HepG2 (cell line): ENCODE results near the gene ANO6. TPM values are rescaled to one million over a fixed set of nuclear protein-coding genes. Genes with fewer than 3 reads are reported as not detected.
A peak's percentile ranks its signal among the peaks of the same experiment; 100 is the strongest.

Experiments
- ATAC-seq: fragments of 200-7000 bp; cut with Tn5 transposase; 3 replicates; pipeline ENCODE4 v1.9.1; 2020; ENCODE audit warnings: mild to moderate bottlenecking, moderate library complexity
- BruUV-seq: library from RNA; stranded (reverse); fragments of 400-500 nt; replicated peaks from 2 replicates; lab custom pipeline; 2021; lab: Mats Ljungman, UMichigan
- CTCF ChIA-PET: fragments of 300-600 bp; formaldehyde crosslinking; extraction: SDS; loops from one replicate; lab custom pipeline; 2021; ENCODE audit warnings: low total read pairs, inconsistent platforms, low intra/inter-chr PET ratio; lab: Yijun Ruan, JAX
- POLR2A ChIA-PET: fragments of 350-600 bp; sonication (Branson Sonifier 250); formaldehyde crosslinking; loops from one replicate; lab custom pipeline; 2020; ENCODE audit warnings: antibody characterized with exemption, inconsistent platforms; lab: Yijun Ruan, JAX
- DNase-seq: peaks from one replicate; pipeline ENCODE4 v3.0.0-alpha.2; 2015; ENCODE audit warnings: low spot score
- FAIRE-seq: peaks from 3 replicates; lab custom pipeline; 2011; peaks lifted over from hg19 to GRCh38; lab: Jason Lieb, UNC
- H2AFZ ChIP-seq: one replicate; pipeline ENCODE4 v1.6.1; 2011; ENCODE audit warnings: low read length, inconsistent platforms
- H3K27ac ChIP-seq: fragments of 300-600 bp; 3 replicates; pipeline ENCODE4 v1.8.0; 2011; ENCODE audit warnings: mixed run types, mild to moderate bottlenecking, mixed read lengths, low read length, inconsistent platforms; ENCODE audit not compliant: insufficient read depth; ENCODE audit errors: extremely low read length
- H3K27me3 ChIP-seq, 2 experiments: fragments of 200-600 bp in 1 of 2; 2 replicates in 1 of 2; 3 replicates in 1 of 2; pipeline versions ENCODE4 v1.6.0 to v1.8.0; 2011; ENCODE audit warnings: low read length in 2 of 2, mild to moderate bottlenecking in 2 of 2, moderate library complexity in 2 of 2, inconsistent platforms in 1 of 2; ENCODE audit not compliant: insufficient read depth in 2 of 2, control insufficient read depth in 1 of 2
- H3K36me3 ChIP-seq, 2 experiments: fragments of 200-600 bp in 1 of 2; replicated peaks in 1 of 2; 2 replicates in 1 of 2; 3 replicates in 1 of 2; pipeline versions ENCODE4 v1.5.1 to v1.8.0; 2011; ENCODE audit warnings: low read length in 2 of 2, inconsistent platforms in 1 of 2; ENCODE audit not compliant: insufficient read depth in 2 of 2, control insufficient read depth in 1 of 2
- H3K4me1 ChIP-seq: 2 replicates; pipeline ENCODE4 v1.5.1; 2012; ENCODE audit warnings: low read length, inconsistent platforms; ENCODE audit not compliant: insufficient read depth
- H3K4me2 ChIP-seq: 2 replicates; pipeline ENCODE4 v1.6.0; 2011; ENCODE audit warnings: low read depth, low read length, inconsistent platforms
- H3K4me3 ChIP-seq, 3 experiments: fragments of 200-600 bp in 1 of 3; sonication (generic), shearing (Covaris generic) in 1 of 3; replicated peaks in 1 of 3; 2 replicates each; pipeline ENCODE4 v1.5.1; 2011 to 2016; ENCODE audit warnings: low read length in 3 of 3, inconsistent platforms in 2 of 3, low read depth in 2 of 3, mild to moderate bottlenecking in 2 of 3, control low read depth in 1 of 3, mixed read lengths in 1 of 3; ENCODE audit not compliant: insufficient read depth in 1 of 3
- H3K79me2 ChIP-seq: one replicate; pipeline ENCODE4 v1.6.1; 2011; ENCODE audit warnings: low read length, inconsistent platforms; ENCODE audit not compliant: insufficient read depth
- H3K9ac ChIP-seq: 2 replicates; pipeline ENCODE4 v1.6.0; 2011; ENCODE audit warnings: mild to moderate bottlenecking, low read depth, low read length, inconsistent platforms; ENCODE audit not compliant: insufficient read depth
- H3K9me3 ChIP-seq: 2 replicates; pipeline ENCODE4 v1.5.1; 2012; ENCODE audit warnings: mild to moderate bottlenecking, low read length
- H4K20me1 ChIP-seq: 2 replicates; pipeline ENCODE4 v1.6.0; 2011; ENCODE audit warnings: inconsistent platforms, mild to moderate bottlenecking, low read length, moderate library complexity; ENCODE audit not compliant: insufficient read depth
- DNMT1 ChIP-seq: sonication (generic); formaldehyde crosslinking; IDR thresholded peaks from 2 replicates; pipeline ENCODE4 v1.5.1; 2020; ENCODE audit warnings: mild to moderate bottlenecking, missing genetic modification reagents
- FIP1L1 ChIP-seq: fragments of 200-400 bp; formaldehyde crosslinking; IDR thresholded peaks from 2 replicates; pipeline ENCODE4 v1.6.1; 2018; ENCODE audit warnings: low read depth, mild to moderate bottlenecking, low read length, moderate library complexity, borderline replicate concordance; ENCODE audit not compliant: insufficient read depth
- IKZF4 ChIP-seq: sonication (generic); formaldehyde crosslinking; IDR thresholded peaks from 2 replicates; pipeline ENCODE4 v1.5.1; 2020; ENCODE audit warnings: borderline replicate concordance, mild to moderate bottlenecking, low read depth, missing genetic modification reagents; ENCODE audit errors: not compliant biosample characterization
- IKZF5 ChIP-seq: IDR thresholded peaks from 2 replicates; pipeline ENCODE4 v1.6.1; 2018; ENCODE audit warnings: missing genetic modification reagents, mild to moderate bottlenecking, missing compliant biosample characterization
- NCOR1 ChIP-seq: fragments of 200-600 bp; sonication (generic); IDR thresholded peaks from 2 replicates; pipeline ENCODE4 v1.7.0; 2017; ENCODE audit warnings: antibody characterized with exemption, low read length, borderline replicate concordance
- SKI ChIP-seq: fragments of 450-650 bp; IDR thresholded peaks from one replicate; pipeline ENCODE4 v1.6.1; 2018; ENCODE audit warnings: mild to moderate bottlenecking; ENCODE audit not compliant: partially characterized antibody
- SKIL ChIP-seq: sonication (generic); formaldehyde crosslinking; IDR thresholded peaks from 2 replicates; pipeline ENCODE4 v1.8.0; 2022; ENCODE audit warnings: missing genetic modification reagents, mild to moderate bottlenecking, moderate library complexity, borderline replicate concordance
- SUZ12 ChIP-seq: fragments of 150-350 bp; IDR thresholded peaks from 2 replicates; pipeline ENCODE4 v1.6.1; 2014; ENCODE audit warnings: low read depth, low read length
- TAF1 ChIP-seq: sonication (generic); formaldehyde crosslinking; IDR thresholded peaks from 2 replicates; pipeline ENCODE4 v1.4.0; 2020; ENCODE audit warnings: missing genetic modification reagents
- TAF15 ChIP-seq: fragments of 200-400 bp; formaldehyde crosslinking; IDR thresholded peaks from one replicate; pipeline ENCODE4 v1.6.1; 2018; ENCODE audit warnings: mild to moderate bottlenecking, low read depth, low read length; ENCODE audit not compliant: poor library complexity, severe bottlenecking
- TFE3 ChIP-seq: IDR thresholded peaks from 2 replicates; pipeline ENCODE4 v1.6.1; 2016
- whole genome bisulfite sequencing: methylation state at CpG from one replicate; pipeline ENCODE4 v1.1.6; 2017; ENCODE audit warnings: low lambda C conversion rate; 5-methylcytosine and 5-hydroxymethylcytosine counted together
- in situ Hi-C: cut with HindIII; loops from 2 replicates; pipeline ENCODE4 v1.10.0; 2017; ENCODE audit warnings: low pct_unique_long_range_greater_than_20kb; ENCODE audit not compliant: extremely low pct_ligation_motif_present
- intact Hi-C: fragments of 100-400 bp; cut with micrococcal nuclease; formaldehyde crosslinking; loops from one replicate; pipeline ENCODE4 v1.10.0; 2022; ENCODE audit not compliant: unreplicated experiment
- polyA plus RNA-seq, 8 experiments: library from polyadenylated mRNA; depleted of rRNA in 3 of 8; stranded (reverse) in 7 of 8; unstranded in 1 of 8; fragments of >200 nt; fragmentation: Illumina TruSeq in 4 of 8; extraction: Trizol in 4 of 8; gene quantifications; 2 replicates each; pipeline versions ENCODE4 v1.2.1 to v1.2.3, GENCODE V29; 2011 to 2016; ENCODE audit warnings: low read depth in 4 of 8, missing spikeins in 1 of 8, mixed read lengths in 1 of 8; ENCODE audit not compliant: insufficient read depth in 1 of 8
- total RNA-seq, 5 experiments: library from RNA; depleted of rRNA; stranded (reverse); fragments of >200 nt; fragmentation: Illumina TruSeq; extraction: Trizol; gene quantifications; 2 replicates each; pipeline ENCODE4 v1.2.3, GENCODE V29; 2016; ENCODE audit warnings: low read depth in 1 of 5
- TF ChIP-seq, protein P1 (sequence below): sonication (generic); formaldehyde crosslinking; conservative IDR thresholded peaks from 2 replicates; pipeline ENCODE4 v1.8.1; 2023; ENCODE audit warnings: missing genetic modification reagents
- TF ChIP-seq, protein P2 (sequence below): sonication (generic); formaldehyde crosslinking; IDR thresholded peaks from 2 replicates; pipeline ENCODE4 v1.5.1; 2020; ENCODE audit warnings: missing genetic modification reagents, mild to moderate bottlenecking, borderline replicate concordance
- TF ChIP-seq, protein P3 (sequence below): sonication (generic); formaldehyde crosslinking; IDR thresholded peaks from 2 replicates; pipeline ENCODE4 v1.4.0; 2020; ENCODE audit warnings: mild to moderate bottlenecking, missing genetic modification reagents

ANO6 gene
- total and polyA plus RNA-seq, 2 of the 13 experiments (the other 11 are each of a cell fraction or from before 2014, with no cell fraction given), result 37.8 to 57.1 TPM

GRCh38 chr12:45464699-45465098 lies 248.8 kb downstream of the ANO6 start:
- H3K9me3 ChIP-seq, result no peaks in the 10 kb centered on the region
- H4K20me1 ChIP-seq, result no peaks in the 10 kb centered on the region
- in situ Hi-C loops (no loop called here), intact Hi-C loops (no loop called here)
- ATAC-seq (0 out of 3 replicates have a peak, but pooled peaks have one; percentile 32), FAIRE-seq (no peak), DNase-seq (no peak)
- BruUV-seq, result no TSS peak
- 45% methylated on average over 4 of the region's 4 CpGs for WGBS
- no peaks in the 10 kb centered on the region for H3K36me3 ChIP-seq
- CTCF ChIA-PET, result no interaction called here
- H3K27me3 ChIP-seq, result no peaks in the 10 kb centered on the region; a peak in 1 of 5 replicates
- H3K79me2 ChIP-seq, result no peaks in the 10 kb centered on the region
- POLR2A ChIA-PET, result no interaction called here
- no peak overlapping the region for H2AFZ ChIP-seq
- H3K9ac ChIP-seq, result no peak overlapping the region
- TF ChIP-seq FIP1L1 (no peak), TFE3 (CRISPR knock-in tag) (no peak), TAF1 (no peak), TAF15 (no peak), SKIL (CRISPR knock-in tag) (no peak), SKI (no peak), IKZF5 (CRISPR knock-in tag) (no peak), SUZ12 (no peak), DNMT1 (CRISPR knock-in tag) (no peak), IKZF4 (CRISPR knock-in tag) (no peak), NCOR1 (no peak)
- TF ChIP-seq, protein P1, sequence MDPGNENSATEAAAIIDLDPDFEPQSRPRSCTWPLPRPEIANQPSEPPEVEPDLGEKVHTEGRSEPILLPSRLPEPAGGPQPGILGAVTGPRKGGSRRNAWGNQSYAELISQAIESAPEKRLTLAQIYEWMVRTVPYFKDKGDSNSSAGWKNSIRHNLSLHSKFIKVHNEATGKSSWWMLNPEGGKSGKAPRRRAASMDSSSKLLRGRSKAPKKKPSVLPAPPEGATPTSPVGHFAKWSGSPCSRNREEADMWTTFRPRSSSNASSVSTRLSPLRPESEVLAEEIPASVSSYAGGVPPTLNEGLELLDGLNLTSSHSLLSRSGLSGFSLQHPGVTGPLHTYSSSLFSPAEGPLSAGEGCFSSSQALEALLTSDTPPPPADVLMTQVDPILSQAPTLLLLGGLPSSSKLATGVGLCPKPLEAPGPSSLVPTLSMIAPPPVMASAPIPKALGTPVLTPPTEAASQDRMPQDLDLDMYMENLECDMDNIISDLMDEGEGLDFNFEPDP (CRISPR knock-in tag), result no peak
- TF ChIP-seq, protein P2, sequence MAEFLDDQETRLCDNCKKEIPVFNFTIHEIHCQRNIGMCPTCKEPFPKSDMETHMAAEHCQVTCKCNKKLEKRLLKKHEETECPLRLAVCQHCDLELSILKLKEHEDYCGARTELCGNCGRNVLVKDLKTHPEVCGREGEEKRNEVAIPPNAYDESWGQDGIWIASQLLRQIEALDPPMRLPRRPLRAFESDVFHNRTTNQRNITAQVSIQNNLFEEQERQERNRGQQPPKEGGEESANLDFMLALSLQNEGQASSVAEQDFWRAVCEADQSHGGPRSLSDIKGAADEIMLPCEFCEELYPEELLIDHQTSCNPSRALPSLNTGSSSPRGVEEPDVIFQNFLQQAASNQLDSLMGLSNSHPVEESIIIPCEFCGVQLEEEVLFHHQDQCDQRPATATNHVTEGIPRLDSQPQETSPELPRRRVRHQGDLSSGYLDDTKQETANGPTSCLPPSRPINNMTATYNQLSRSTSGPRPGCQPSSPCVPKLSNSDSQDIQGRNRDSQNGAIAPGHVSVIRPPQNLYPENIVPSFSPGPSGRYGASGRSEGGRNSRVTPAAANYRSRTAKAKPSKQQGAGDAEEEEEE, result no peak
- TF ChIP-seq, protein P3, sequence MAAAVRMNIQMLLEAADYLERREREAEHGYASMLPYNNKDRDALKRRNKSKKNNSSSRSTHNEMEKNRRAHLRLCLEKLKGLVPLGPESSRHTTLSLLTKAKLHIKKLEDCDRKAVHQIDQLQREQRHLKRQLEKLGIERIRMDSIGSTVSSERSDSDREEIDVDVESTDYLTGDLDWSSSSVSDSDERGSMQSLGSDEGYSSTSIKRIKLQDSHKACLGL, result no peak
- H3K4me2 ChIP-seq, result no peak overlapping the region
- H3K4me3 ChIP-seq, result no peak overlapping the region
- no peaks in the 10 kb centered on the region for H3K4me1 ChIP-seq
- H3K27ac ChIP-seq, result no peak overlapping the region
